OCI-LY7 (cell line): ENCODE results near the gene ACSF2.

Experiments
- EZH2phosphoT487 ChIP-seq: fragments of 200-600 bp; sonication (generic); IDR thresholded peaks from 2 replicates; pipeline ENCODE4 v1.6.1; 2018; ENCODE audit warnings: low read depth, borderline replicate concordance, mild to moderate bottlenecking, mixed run types, antibody characterized with exemption, low read length, moderate library complexity, mixed read lengths
- TF ChIP-seq, protein P1 (sequence below): fragments of 200-600 bp; sonication (generic); conservative IDR thresholded peaks from 2 replicates; pipeline ENCODE4 v1.5.1; 2014; ENCODE audit warnings: mild to moderate bottlenecking, antibody characterized with exemption, low read length, moderate library complexity, mixed read lengths

DNA sequence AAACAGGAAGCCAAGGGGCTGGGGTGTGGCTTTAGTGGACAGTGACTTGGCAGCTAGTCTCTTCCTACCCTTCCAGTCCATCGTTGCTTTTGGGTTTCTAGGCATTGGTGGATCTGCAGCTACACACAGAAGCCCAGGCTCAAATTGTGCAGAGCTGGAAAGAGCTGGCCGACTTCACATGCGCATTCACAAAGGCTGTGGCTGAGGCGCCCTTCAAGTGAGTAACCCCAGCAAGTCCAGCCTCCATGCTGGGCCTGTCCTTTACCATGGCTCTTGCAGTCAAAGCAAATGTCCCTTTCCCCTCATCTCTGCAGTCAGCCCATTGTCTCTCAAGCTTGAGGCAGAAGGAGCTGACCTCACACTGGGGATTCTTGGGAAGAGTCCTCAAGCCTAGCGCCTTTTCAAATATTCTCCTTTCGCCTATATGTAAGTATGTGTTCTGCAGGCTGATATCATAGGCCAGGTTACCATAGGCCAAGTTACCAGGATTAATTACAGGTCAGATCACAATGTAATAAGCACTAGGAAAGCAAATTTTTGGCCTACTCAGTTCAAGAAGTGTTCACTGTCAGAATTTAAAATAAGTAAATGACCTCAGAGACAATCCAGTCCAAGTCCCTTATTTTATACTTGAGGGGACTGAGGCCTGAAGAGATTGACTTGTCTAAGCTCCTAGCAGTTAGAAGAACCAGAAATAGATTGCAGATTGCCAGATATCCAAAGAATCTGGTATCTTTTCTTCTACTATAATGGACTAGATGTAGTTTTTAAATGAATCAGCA lies 46.5 kb upstream of the ACSF2 start:
- TF ChIP-seq EZH2phosphoT487: no peak
- TF ChIP-seq, protein P1, sequence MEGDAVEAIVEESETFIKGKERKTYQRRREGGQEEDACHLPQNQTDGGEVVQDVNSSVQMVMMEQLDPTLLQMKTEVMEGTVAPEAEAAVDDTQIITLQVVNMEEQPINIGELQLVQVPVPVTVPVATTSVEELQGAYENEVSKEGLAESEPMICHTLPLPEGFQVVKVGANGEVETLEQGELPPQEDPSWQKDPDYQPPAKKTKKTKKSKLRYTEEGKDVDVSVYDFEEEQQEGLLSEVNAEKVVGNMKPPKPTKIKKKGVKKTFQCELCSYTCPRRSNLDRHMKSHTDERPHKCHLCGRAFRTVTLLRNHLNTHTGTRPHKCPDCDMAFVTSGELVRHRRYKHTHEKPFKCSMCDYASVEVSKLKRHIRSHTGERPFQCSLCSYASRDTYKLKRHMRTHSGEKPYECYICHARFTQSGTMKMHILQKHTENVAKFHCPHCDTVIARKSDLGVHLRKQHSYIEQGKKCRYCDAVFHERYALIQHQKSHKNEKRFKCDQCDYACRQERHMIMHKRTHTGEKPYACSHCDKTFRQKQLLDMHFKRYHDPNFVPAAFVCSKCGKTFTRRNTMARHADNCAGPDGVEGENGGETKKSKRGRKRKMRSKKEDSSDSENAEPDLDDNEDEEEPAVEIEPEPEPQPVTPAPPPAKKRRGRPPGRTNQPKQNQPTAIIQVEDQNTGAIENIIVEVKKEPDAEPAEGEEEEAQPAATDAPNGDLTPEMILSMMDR: no peak
